ENCODE results near the gene CTXN1. TPM values are rescaled to one million over a fixed set of nuclear protein-coding genes. Genes with fewer than 3 reads are reported as not detected.

CTXN1 gene
- total and polyA plus RNA-seq, 2 donors (not counting 3 experiments of a cell fraction or from before 2014, with no cell fraction given): 16.0 to 27.6 TPM

GRCh38 chr19:7916103-7916954 lies 9.6 kb downstream of the CTXN1 start:
- dilution Hi-C loops (cut with MboI; ENCODE audit: extremely low pct_ligation_motif_present, low sequenced_read_pairs): no loop called here
- H3K9ac ChIP-seq (replicated peaks; ENCODE audit: extremely low read depth, insufficient read depth, low read length): no peak overlapping the region
- FAIRE-seq: no peak

More at GRCh38 chr19:7916103-7916954, 9.6 kb downstream of the CTXN1 start:
- DNase-seq (ENCODE audit: low read depth, low spot score): no peak
- H3K79me2 ChIP-seq (ENCODE audit: control insufficient read depth, insufficient read depth, low read length): no peaks in the 10 kb centered on the region
- peaks cover 18 to 31% of the 10 kb centered on the region in 2 experiments for H3K27me3 ChIP-seq (ENCODE audit: control insufficient read depth in 2 of 2, insufficient read depth in 2 of 2, low read length in 2 of 2)
- peak overlapping the region; percentile 44 for H3K4me2 ChIP-seq (ENCODE audit: insufficient read depth, low read length)
- H4K20me1 ChIP-seq (replicated peaks; ENCODE audit: control insufficient read depth, extremely low read depth, insufficient read depth, low read length): no peaks in the 10 kb centered on the region
- intact Hi-C loops (cut with micrococcal nuclease): no loop called here
- peak overlapping the region in 1 of 3 experiments; percentile 24 for H3K4me3 ChIP-seq (replicated peaks in 1 of 3; ENCODE audit: insufficient read depth in 1 of 3, low read depth in 1 of 3, low read length in 3 of 3)
- TF ChIP-seq CTCF (IDR thresholded peaks at IDR 0.05; ENCODE audit: extremely low read depth in 1 of 2, insufficient read depth in 1 of 2, low read depth in 1 of 2, low read length in 2 of 2) (peak in 1 of 2 donors; percentile 3), GATA2 (IDR thresholded peaks at IDR 0.05; ENCODE audit: insufficient read depth, insufficient read length, low read depth, low read length) (no peak), EZH2 (IDR thresholded peaks at IDR 0.05; ENCODE audit: borderline replicate concordance, low read depth, low read length, severe bottlenecking) (peak; percentile 94), FOS (IDR thresholded peaks at IDR 0.05; ENCODE audit: borderline replicate concordance, insufficient read depth, low read length) (no peak), JUN (IDR thresholded peaks at IDR 0.05; ENCODE audit: borderline replicate concordance, insufficient read depth, insufficient read length, low read depth) (no peak)
- ChIA-PET POLR2A (no interaction called here), CTCF (interaction anchor here (0.7 to 2.4 kb wide), 8 partner anchors 13 to 348 kb away, joined by 3 to 11 read pairs (median 5); partner anchors contain the start of gene MAP2K7)
- no peak overlapping the region for H3K27ac ChIP-seq (ENCODE audit: insufficient read depth, low read depth, low read length)
- H3K9me1 ChIP-seq (replicated peaks; ENCODE audit: control insufficient read depth, extremely low read depth, insufficient read depth, low read length): no peaks in the 10 kb centered on the region
- BruUV-seq (replicated peaks): no TSS peak
- no peaks in the 10 kb centered on the region for H3K9me3 ChIP-seq (replicated peaks; ENCODE audit: control insufficient read depth, insufficient read depth, low read length)
- H3K36me3 ChIP-seq (ENCODE audit: control insufficient read depth in 2 of 2, extremely low read depth in 1 of 2, insufficient read depth in 2 of 2, low read length in 2 of 2): peaks cover 0 to 9% of the 10 kb centered on the region in 2 experiments
- peak overlapping the region; percentile 46 for H2AFZ ChIP-seq (ENCODE audit: low read depth, low read length)
- H3K4me1 ChIP-seq (ENCODE audit: control insufficient read depth, extremely low read depth, insufficient read depth, low read length): peaks cover 17% of the 10 kb centered on the region
